Caco-2 (cell line): ENCODE results near the gene CRABP1. TPM values are rescaled to one million over a fixed set of nuclear protein-coding genes. Genes with fewer than 3 reads are reported as not detected.

ENCODE experiments used
- BruUV-seq: library from RNA; stranded (reverse); fragments of 400-500 nt; replicated peaks from 2 replicates; lab custom pipeline; 2021; lab: Mats Ljungman, UMichigan
- CTCF ChIA-PET: fragments of 300-600 bp; sonication (Branson Sonifier 250); formaldehyde crosslinking; loops from one replicate; lab custom pipeline; 2022; ENCODE audit warnings: antibody characterized with exemption; lab: Charles Lee
- POLR2A ChIA-PET: fragments of 300-600 bp; sonication (Branson Sonifier 250); formaldehyde crosslinking; loops from one replicate; lab custom pipeline; 2022; ENCODE audit warnings: antibody characterized with exemption; lab: Charles Lee
- DNase-seq, 2 experiments: peaks; one replicate each; pipeline versions ENCODE4 v3.0.0 to v3.0.0-alpha.2; 2020 to 2022
- H3K27me3 ChIP-seq: replicated peaks from 2 replicates; pipeline ENCODE4 v1.6.0; 2011; ENCODE audit warnings: low read length; ENCODE audit not compliant: control insufficient read depth, insufficient read depth
- H3K36me3 ChIP-seq: 2 replicates; pipeline ENCODE4 v1.5.1; 2011; ENCODE audit warnings: low read length; ENCODE audit not compliant: control insufficient read depth, insufficient read depth
- H3K4me1 ChIP-seq: fragments of 250-450 bp; sonication (Bioruptor Pico); 2 replicates; pipeline ENCODE4 v1.5.1; 2020; ENCODE audit warnings: mild to moderate bottlenecking
- H3K4me3 ChIP-seq: 2 replicates; pipeline ENCODE4 v1.5.1; 2011; ENCODE audit warnings: low read depth, mild to moderate bottlenecking, control low read depth, low read length
- H3K9me3 ChIP-seq: fragments of 250-450 bp; sonication (Bioruptor Pico); 2 replicates; pipeline ENCODE4 v1.5.1; 2020; ENCODE audit warnings: mild to moderate bottlenecking, moderate library complexity
- H3K27ac Mint-ChIP-seq: one replicate; pipeline ENCODE4 v1.8.0; 2022; ENCODE audit warnings: mixed read lengths; ENCODE audit not compliant: unreplicated experiment
- H3K27me3 Mint-ChIP-seq: one replicate; pipeline ENCODE4 v1.8.0; 2022; ENCODE audit warnings: mixed read lengths; ENCODE audit not compliant: insufficient read depth, unreplicated experiment
- H3K36me3 Mint-ChIP-seq: one replicate; pipeline ENCODE4 v1.8.0; 2022; ENCODE audit warnings: mild to moderate bottlenecking, mixed read lengths; ENCODE audit not compliant: insufficient read depth, unreplicated experiment
- H3K4me1 Mint-ChIP-seq: one replicate; pipeline ENCODE4 v1.8.0; 2022; ENCODE audit warnings: low read depth, mixed read lengths; ENCODE audit not compliant: unreplicated experiment
- H3K4me3 Mint-ChIP-seq: one replicate; pipeline ENCODE4 v1.8.0; 2022; ENCODE audit warnings: mild to moderate bottlenecking, moderate library complexity, mixed read lengths; ENCODE audit not compliant: unreplicated experiment
- H3K9me3 Mint-ChIP-seq: one replicate; pipeline ENCODE4 v1.8.0; 2022; ENCODE audit warnings: mixed read lengths; ENCODE audit not compliant: unreplicated experiment
- CTCF ChIP-seq, 2 experiments: fragments of 200-600 bp in 1 of 2; IDR thresholded peaks; 1 replicate in 1 of 2; 2 replicates in 1 of 2; pipeline versions ENCODE4 v1.5.1 to v1.8.0; 2011 to 2022; ENCODE audit warnings: antibody characterized with exemption in 1 of 2, control low read depth in 1 of 2, inconsistent platforms in 1 of 2, low read depth in 1 of 2, low read length in 1 of 2, mild to moderate bottlenecking in 1 of 2, moderate library complexity in 1 of 2; ENCODE audit not compliant: insufficient read depth in 1 of 2, severe bottlenecking in 1 of 2, unreplicated experiment in 1 of 2
- intact Hi-C: fragments of 100-400 bp; cut with micrococcal nuclease; formaldehyde crosslinking; loops from one replicate; pipeline ENCODE4 v1.10.0; 2022; ENCODE audit not compliant: unreplicated experiment
- total RNA-seq: library from RNA; stranded (reverse); gene quantifications from 2 replicates; pipeline ENCODE4 v1.2.3, GENCODE V29; 2022

Gene CRABP1
- total RNA-seq, 1 experiment from 2014 or later: 113 TPM

DNA sequence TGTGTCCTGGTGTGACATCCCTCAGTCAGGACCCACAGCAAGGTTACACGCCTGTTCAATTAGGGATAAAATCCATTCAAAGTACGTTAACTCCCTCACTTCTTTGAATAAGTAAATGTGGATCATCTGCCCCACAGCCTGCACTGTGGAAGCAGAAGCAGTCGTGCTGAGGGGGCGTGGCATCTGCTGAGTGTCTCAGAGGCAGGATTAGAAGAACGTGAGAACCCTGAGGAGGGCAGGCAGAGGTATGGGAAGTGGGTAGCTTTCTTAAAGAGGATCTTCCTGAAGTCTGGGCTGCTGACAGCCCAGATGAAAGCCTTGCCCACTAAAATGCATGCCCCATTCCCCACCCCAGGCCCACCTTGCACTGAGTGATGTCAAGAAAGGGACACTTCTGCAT, 28.5 kb downstream of the CRABP1 start:
- Histone ChIP-seq H3K27me3 (no peaks in the 10 kb centered on the region), H3K4me1 (peaks cover 12% of the 10 kb centered on the region), H3K4me3 (no peak overlapping the region), H3K36me3 (no peaks in the 10 kb centered on the region), H3K9me3 (no peaks in the 10 kb centered on the region)
- Mint-ChIP-seq H3K4me3 (no peak overlapping the region), H3K27ac (no peak overlapping the region), H3K9me3 (no peaks in the 10 kb centered on the region), H3K27me3 (no peaks in the 10 kb centered on the region), H3K36me3 (no peaks in the 10 kb centered on the region), H3K4me1 (peaks cover 9% of the 10 kb centered on the region)
- no TSS peak for BruUV-seq
- intact Hi-C loops: no loop called here
- ChIA-PET POLR2A (no interaction called here), CTCF (no interaction called here)
- TF ChIP-seq CTCF (IDR thresholded peaks at IDR 0.05; ENCODE audit: insufficient read depth in 1 of 2, low read depth in 1 of 2, low read length in 1 of 2, severe bottlenecking in 1 of 2, unreplicated experiment in 1 of 2): no peak
- no peak for DNase-seq

DNA sequence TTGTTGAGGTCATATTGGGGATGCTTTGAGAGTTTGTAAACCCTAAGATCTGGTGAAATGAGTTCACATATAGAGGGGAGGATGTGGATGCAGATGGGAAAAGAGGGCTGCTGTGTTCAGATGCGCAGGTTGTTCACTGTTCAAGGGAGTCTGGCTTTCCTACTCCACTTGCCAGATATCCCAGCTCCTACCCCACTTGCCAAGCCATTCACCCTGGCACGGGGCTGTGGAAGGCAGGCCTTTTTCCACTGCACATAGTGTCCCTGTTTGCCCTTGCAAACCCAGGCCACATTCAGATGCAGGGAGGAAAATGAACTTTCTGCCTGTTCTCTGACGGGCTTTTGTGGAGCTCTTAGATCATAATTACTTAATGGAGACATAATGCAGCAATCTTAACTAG, 29.0 kb downstream of the CRABP1 start:
- Histone ChIP-seq H3K4me3 (no peak overlapping the region), H3K27me3 (no peaks in the 10 kb centered on the region), H3K9me3 (no peaks in the 10 kb centered on the region), H3K4me1 (peaks cover 17% of the 10 kb centered on the region), H3K36me3 (no peaks in the 10 kb centered on the region)
- no peaks in the 10 kb centered on the region for H3K9me3 Mint-ChIP-seq
- no peak overlapping the region for H3K27ac Mint-ChIP-seq
- POLR2A ChIA-PET: no interaction called here
- H3K4me1 Mint-ChIP-seq: peaks cover 15% of the 10 kb centered on the region
- CTCF ChIA-PET: no interaction called here
- no peak overlapping the region for H3K4me3 Mint-ChIP-seq
- intact Hi-C loops: no loop called here
- BruUV-seq: no TSS peak
- DNase-seq: no peak
- H3K36me3 Mint-ChIP-seq: no peaks in the 10 kb centered on the region
- H3K27me3 Mint-ChIP-seq: no peaks in the 10 kb centered on the region
- no peak for TF ChIP-seq CTCF (IDR thresholded peaks at IDR 0.05; ENCODE audit: insufficient read depth in 1 of 2, low read depth in 1 of 2, low read length in 1 of 2, severe bottlenecking in 1 of 2, unreplicated experiment in 1 of 2)

DNA sequence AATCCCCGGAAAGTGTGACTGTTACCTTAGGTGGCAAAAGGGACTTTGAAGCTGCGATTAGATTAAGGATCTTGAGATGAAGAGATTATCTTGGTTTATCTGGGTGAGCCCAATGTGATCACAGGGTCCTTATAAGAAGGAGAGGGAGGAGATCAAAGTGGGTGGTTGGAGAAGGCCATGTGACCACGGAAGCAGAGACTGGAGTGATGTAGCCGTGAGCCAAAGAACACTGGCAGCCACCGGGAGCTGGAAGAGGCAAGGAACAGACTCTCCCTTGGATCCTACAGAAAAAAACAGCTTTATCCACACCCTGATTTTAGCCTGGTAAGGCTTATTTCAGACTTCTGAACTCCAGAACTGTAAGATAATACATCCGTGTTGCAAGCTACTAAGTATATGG, 29.9 kb downstream of the CRABP1 start:
- Mint-ChIP-seq H3K36me3 (peaks cover 2% of the 10 kb centered on the region), H3K4me3 (no peak overlapping the region), H3K4me1 (peaks cover 23% of the 10 kb centered on the region), H3K9me3 (no peaks in the 10 kb centered on the region), H3K27me3 (no peaks in the 10 kb centered on the region), H3K27ac (no peak overlapping the region)
- no peaks in the 10 kb centered on the region for H3K9me3 ChIP-seq
- intact Hi-C loops: loop anchor here (5.0 kb wide), 1 partner anchor 33 kb away; no protein-coding TSS in a partner anchor
- peaks cover 25% of the 10 kb centered on the region for H3K4me1 ChIP-seq
- ChIA-PET POLR2A (no interaction called here), CTCF (interaction anchor here (0.6 kb wide), 1 partner anchor 13 kb away, joined by 5 read pairs; no protein-coding TSS in a partner anchor)
- BruUV-seq: no TSS peak
- H3K4me3 ChIP-seq: no peak overlapping the region
- DNase-seq: no peak
- H3K27me3 ChIP-seq: no peaks in the 10 kb centered on the region
- no peak for TF ChIP-seq CTCF (IDR thresholded peaks at IDR 0.05; ENCODE audit: insufficient read depth in 1 of 2, low read depth in 1 of 2, low read length in 1 of 2, severe bottlenecking in 1 of 2, unreplicated experiment in 1 of 2)
- no peaks in the 10 kb centered on the region for H3K36me3 ChIP-seq
